ENCODE data around the gene OSBPL8. TPM values are rescaled to one million over a fixed set of nuclear protein-coding genes. Genes with fewer than 3 reads are reported as not detected.

The OSBPL8 gene
- total RNA-seq, 2 experiments from 2014 or later, result 154 to 160 TPM

- Mint-ChIP-seq H3K27me3 (no peaks in the 10 kb centered on the region), H3K4me1 (ENCODE audit: low read depth) (peaks cover 15% of the 10 kb centered on the region), H3K4me3 (no peak overlapping the region), H3K36me3 (ENCODE audit: low read depth) (no peaks in the 10 kb centered on the region), H3K27ac (peak overlapping the region; percentile 12), H3K9me3 (peaks cover 4% of the 10 kb centered on the region)
- peaks cover 7% of the 10 kb centered on the region for H3K4me1 ChIP-seq (ENCODE audit: insufficient read depth, low read length)
- peak; percentile 77 for ATAC-seq (ENCODE audit: poor library complexity)
- peak in 3 of 14 experiments; percentile 22 to 51 (median 43) for DNase-seq
- H3K4me3 ChIP-seq (ENCODE audit: low read length), result no peak overlapping the region
- CTCF ChIA-PET, result interaction anchor here (0.6 kb wide), 1 partner anchor 109 kb away, joined by 3 read pairs; no protein-coding TSS in a partner anchor
- H3K9me3 ChIP-seq (ENCODE audit: control insufficient read depth in 1 of 2, insufficient read depth in 1 of 2, low read length in 2 of 2), result peaks cover 0 to 9% of the 10 kb centered on the region in 2 experiments
- intact Hi-C loops (cut with DNase I, micrococcal nuclease), result loop anchor here in 1 of 2 experiments (10.0 kb wide), 1 partner anchor 1065 kb away; no protein-coding TSS in a partner anchor
- no peak for TF ChIP-seq CTCF (IDR thresholded peaks at IDR 0.05)
- H3K36me3 ChIP-seq (ENCODE audit: insufficient read depth, low read length), result no peaks in the 10 kb centered on the region
- no peaks in the 10 kb centered on the region for H3K27me3 ChIP-seq (ENCODE audit: control insufficient read depth in 1 of 2, insufficient read depth in 2 of 2, low read length in 2 of 2)
- POLR2A ChIA-PET, result interaction anchor here (0.6 to 1.5 kb wide), 4 partner anchors 10 to 16 kb away, joined by 3 to 6 read pairs (median 3); partner anchors contain the start of gene OSBPL8
- H3K27ac ChIP-seq (ENCODE audit: low read depth in 1 of 2, low read length in 2 of 2), result no peak overlapping the region
These were observed 10.4 kb upstream of the OSBPL8 start for GRCh38 chr12:76569685-76570604.

GRCh38 chr12:76568888-76569551 is 9.4 kb upstream of the OSBPL8 start:
- no peaks in the 10 kb centered on the region for H3K9me3 Mint-ChIP-seq
- no peak overlapping the region for H3K27ac Mint-ChIP-seq
- ChIA-PET POLR2A (interaction anchor here (0.7 to 0.9 kb wide), 3 partner anchors 9 to 817 kb away, joined by 3 read pairs; partner anchors contain the start of gene OSBPL8), CTCF (no interaction called here)
- DNase-seq (no peak), ATAC-seq (ENCODE audit: poor library complexity) (no peak)
- Histone ChIP-seq H3K4me1 (ENCODE audit: insufficient read depth, low read length) (peaks cover 7% of the 10 kb centered on the region), H3K4me3 (ENCODE audit: low read length) (no peak overlapping the region), H3K27me3 (ENCODE audit: control insufficient read depth in 1 of 2, insufficient read depth in 2 of 2, low read length in 2 of 2) (no peaks in the 10 kb centered on the region), H3K27ac (ENCODE audit: low read depth in 1 of 2, low read length in 2 of 2) (no peak overlapping the region), H3K36me3 (ENCODE audit: insufficient read depth, low read length) (no peaks in the 10 kb centered on the region), H3K9me3 (ENCODE audit: control insufficient read depth in 1 of 2, insufficient read depth in 1 of 2, low read length in 2 of 2) (peaks cover 0 to 9% of the 10 kb centered on the region in 2 experiments)
- no peak overlapping the region for H3K4me3 Mint-ChIP-seq
- H3K36me3 Mint-ChIP-seq (ENCODE audit: low read depth), result no peaks in the 10 kb centered on the region
- intact Hi-C loops (cut with DNase I, micrococcal nuclease), result loop anchor here in 1 of 2 experiments (10.0 kb wide), 1 partner anchor 1064 kb away; no protein-coding TSS in a partner anchor
- TF ChIP-seq CTCF (IDR thresholded peaks at IDR 0.05), result no peak
- H3K27me3 Mint-ChIP-seq, result no peaks in the 10 kb centered on the region
- peaks cover 15% of the 10 kb centered on the region for H3K4me1 Mint-ChIP-seq (ENCODE audit: low read depth)

GRCh38 chr12:76568130-76568529 is 8.6 kb upstream of the OSBPL8 start:
- Mint-ChIP-seq H3K27ac (no peak overlapping the region), H3K27me3 (no peaks in the 10 kb centered on the region), H3K4me1 (ENCODE audit: low read depth) (peaks cover 15% of the 10 kb centered on the region), H3K36me3 (ENCODE audit: low read depth) (no peaks in the 10 kb centered on the region), H3K9me3 (no peaks in the 10 kb centered on the region), H3K4me3 (no peak overlapping the region)
- intact Hi-C loops (cut with DNase I, micrococcal nuclease), result loop anchor here in 1 of 2 experiments (10.0 kb wide), 1 partner anchor 1063 kb away; no protein-coding TSS in a partner anchor
- H3K27ac ChIP-seq (ENCODE audit: low read depth in 1 of 2, low read length in 2 of 2), result no peak overlapping the region
- peaks cover 7% of the 10 kb centered on the region for H3K4me1 ChIP-seq (ENCODE audit: insufficient read depth, low read length)
- no peak for ATAC-seq (ENCODE audit: poor library complexity)
- no peak for DNase-seq
- H3K27me3 ChIP-seq (ENCODE audit: control insufficient read depth in 1 of 2, insufficient read depth in 2 of 2, low read length in 2 of 2), result no peaks in the 10 kb centered on the region
- no peak overlapping the region for H3K4me3 ChIP-seq (ENCODE audit: low read length)
- TF ChIP-seq CTCF (IDR thresholded peaks at IDR 0.05), result no peak
- ChIA-PET POLR2A (interaction anchor here (1.3 kb wide), 1 partner anchor 9 kb away, joined by 4 read pairs; the partner anchor contains the start of gene OSBPL8), CTCF (no interaction called here)
- H3K9me3 ChIP-seq (ENCODE audit: control insufficient read depth in 1 of 2, insufficient read depth in 1 of 2, low read length in 2 of 2), result no peaks in the 10 kb centered on the region
- H3K36me3 ChIP-seq (ENCODE audit: insufficient read depth, low read length), result no peaks in the 10 kb centered on the region

Data from CD4-positive, alpha-beta T cell (primary cell).